ENCODE data around the gene ZNF892.
"Not testable (repeated sequence)": the region's sequence is repeated elsewhere in the genome, so short reads cannot be mapped to it uniquely, and the experiment has no call there.

ZNF892 gene

DNA sequence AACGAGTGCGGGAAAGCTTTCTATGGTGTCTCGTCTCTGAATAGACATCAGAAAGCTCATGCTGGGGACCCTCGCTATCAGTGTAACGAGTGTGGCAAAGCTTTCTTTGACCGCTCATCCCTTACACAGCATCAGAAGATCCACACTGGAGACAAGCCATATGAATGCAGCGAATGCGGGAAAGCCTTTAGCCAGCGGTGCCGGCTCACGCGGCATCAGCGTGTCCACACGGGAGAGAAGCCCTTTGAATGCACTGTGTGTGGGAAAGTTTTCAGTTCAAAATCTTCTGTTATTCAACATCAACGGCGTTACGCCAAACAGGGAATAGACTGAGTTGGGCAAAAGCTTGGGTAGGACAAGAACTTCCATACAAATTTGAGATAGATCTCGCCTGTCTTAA lies 25.5 kb upstream of the ZNF892 start:
- Histone ChIP-seq H3K4me3 (ENCODE audit: low read depth, low read length) (no peak overlapping the region), H3K27ac (no peak overlapping the region), H3K27me3 (replicated peaks) (no peaks in the 10 kb centered on the region), H3K36me3 (replicated peaks) (peaks cover 30% of the 10 kb centered on the region)
- in situ Hi-C loops (cut with HindIII; ENCODE audit: low pct_ligation_motif_present, low sequenced_read_pairs) = no loop called here
- no peak for DNase-seq
- TF ChIP-seq, protein P1, sequence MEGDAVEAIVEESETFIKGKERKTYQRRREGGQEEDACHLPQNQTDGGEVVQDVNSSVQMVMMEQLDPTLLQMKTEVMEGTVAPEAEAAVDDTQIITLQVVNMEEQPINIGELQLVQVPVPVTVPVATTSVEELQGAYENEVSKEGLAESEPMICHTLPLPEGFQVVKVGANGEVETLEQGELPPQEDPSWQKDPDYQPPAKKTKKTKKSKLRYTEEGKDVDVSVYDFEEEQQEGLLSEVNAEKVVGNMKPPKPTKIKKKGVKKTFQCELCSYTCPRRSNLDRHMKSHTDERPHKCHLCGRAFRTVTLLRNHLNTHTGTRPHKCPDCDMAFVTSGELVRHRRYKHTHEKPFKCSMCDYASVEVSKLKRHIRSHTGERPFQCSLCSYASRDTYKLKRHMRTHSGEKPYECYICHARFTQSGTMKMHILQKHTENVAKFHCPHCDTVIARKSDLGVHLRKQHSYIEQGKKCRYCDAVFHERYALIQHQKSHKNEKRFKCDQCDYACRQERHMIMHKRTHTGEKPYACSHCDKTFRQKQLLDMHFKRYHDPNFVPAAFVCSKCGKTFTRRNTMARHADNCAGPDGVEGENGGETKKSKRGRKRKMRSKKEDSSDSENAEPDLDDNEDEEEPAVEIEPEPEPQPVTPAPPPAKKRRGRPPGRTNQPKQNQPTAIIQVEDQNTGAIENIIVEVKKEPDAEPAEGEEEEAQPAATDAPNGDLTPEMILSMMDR (IDR thresholded peaks at IDR 0.05; ENCODE audit: low read depth, low read length, missing control alignments) = no peak

DNA sequence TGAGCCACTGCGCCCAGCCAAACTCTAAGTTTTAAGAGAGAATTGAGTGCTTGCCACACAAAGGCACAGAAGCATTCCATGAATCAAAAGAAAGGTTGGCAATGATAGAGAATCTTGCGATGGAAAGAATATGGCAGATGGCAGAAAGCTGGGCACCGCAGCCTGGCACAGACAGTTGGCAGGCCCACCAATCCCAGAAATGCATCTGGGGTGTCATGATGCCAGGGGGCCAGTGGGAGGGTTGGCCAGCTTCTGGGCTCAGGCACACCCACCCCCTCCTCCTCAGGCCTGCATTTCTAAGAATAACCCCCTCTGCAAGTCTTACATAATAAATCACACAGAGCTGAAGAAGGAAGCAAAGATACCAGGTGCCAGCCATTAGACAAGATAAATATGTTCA lies 22.1 kb upstream of the ZNF892 start:
- Histone ChIP-seq H3K27ac (no peak overlapping the region), H3K36me3 (replicated peaks) (peaks cover 19% of the 10 kb centered on the region), H3K4me3 (ENCODE audit: low read depth, low read length) (no peak overlapping the region), H3K27me3 (replicated peaks) (no peaks in the 10 kb centered on the region)
- in situ Hi-C loops (cut with HindIII; ENCODE audit: low pct_ligation_motif_present, low sequenced_read_pairs) = no loop called here
- TF ChIP-seq, protein P1 (IDR thresholded peaks at IDR 0.05; ENCODE audit: low read depth, low read length, missing control alignments) = no peak
- no peak for DNase-seq

DNA sequence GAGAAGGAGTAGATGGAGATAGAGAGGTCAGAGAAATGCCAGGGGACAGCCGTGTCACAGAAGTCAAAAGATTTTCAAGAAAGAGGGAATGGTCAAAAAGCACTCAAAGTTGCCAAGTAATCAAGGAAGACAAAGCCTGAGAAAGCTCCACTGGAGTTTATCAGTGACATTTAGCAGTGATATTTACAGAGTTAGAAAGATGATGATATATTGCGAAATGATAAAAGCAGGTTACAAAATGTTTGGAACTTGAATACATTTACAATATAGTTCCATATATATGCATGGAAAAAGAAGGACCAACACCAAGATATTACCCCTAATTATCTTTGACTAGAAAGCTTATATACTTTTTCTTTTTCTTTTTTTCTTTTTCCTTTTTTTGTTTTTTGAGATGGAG lies 21.3 kb upstream of the ZNF892 start:
- Histone ChIP-seq H3K36me3 (replicated peaks) (peaks cover 14% of the 10 kb centered on the region), H3K27me3 (replicated peaks) (no peaks in the 10 kb centered on the region), H3K4me3 (ENCODE audit: low read depth, low read length) (no peak overlapping the region), H3K27ac (no peak overlapping the region)
- DNase-seq = no peak
- in situ Hi-C loops (cut with HindIII; ENCODE audit: low pct_ligation_motif_present, low sequenced_read_pairs) = no loop called here
- TF ChIP-seq, protein P1 (IDR thresholded peaks at IDR 0.05; ENCODE audit: low read depth, low read length, missing control alignments) = no peak

DNA sequence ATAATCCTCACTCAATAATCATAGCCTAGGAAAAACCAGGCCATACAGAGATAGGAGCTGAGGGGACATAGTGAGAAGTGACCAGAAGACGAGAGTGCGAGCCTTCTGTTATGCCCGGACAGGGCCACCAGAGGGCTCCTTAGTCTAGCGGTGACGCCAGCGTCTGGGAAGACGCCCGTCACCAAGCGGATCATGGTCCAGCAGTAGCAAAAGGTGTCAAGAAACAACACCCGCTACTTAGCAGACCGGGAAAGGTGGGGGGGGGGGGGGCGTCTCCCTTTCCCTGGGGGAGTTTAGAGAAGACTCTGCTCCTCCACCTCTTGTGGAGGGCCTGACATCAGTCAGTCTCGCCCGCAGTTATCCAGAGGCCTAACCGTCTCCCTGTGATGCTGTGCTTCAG lies 14.4 kb upstream of the ZNF892 start:
- TF ChIP-seq, protein P1 (IDR thresholded peaks at IDR 0.05; ENCODE audit: low read depth, low read length, missing control alignments) = peak; percentile 65
- H3K27me3 ChIP-seq (replicated peaks); H3K27ac ChIP-seq; in situ Hi-C loops (cut with HindIII; ENCODE audit: low pct_ligation_motif_present, low sequenced_read_pairs); H3K36me3 ChIP-seq (replicated peaks); H3K4me3 ChIP-seq (ENCODE audit: low read depth, low read length): not testable (repeated sequence)
- DNase-seq = peak; percentile 52

DNA sequence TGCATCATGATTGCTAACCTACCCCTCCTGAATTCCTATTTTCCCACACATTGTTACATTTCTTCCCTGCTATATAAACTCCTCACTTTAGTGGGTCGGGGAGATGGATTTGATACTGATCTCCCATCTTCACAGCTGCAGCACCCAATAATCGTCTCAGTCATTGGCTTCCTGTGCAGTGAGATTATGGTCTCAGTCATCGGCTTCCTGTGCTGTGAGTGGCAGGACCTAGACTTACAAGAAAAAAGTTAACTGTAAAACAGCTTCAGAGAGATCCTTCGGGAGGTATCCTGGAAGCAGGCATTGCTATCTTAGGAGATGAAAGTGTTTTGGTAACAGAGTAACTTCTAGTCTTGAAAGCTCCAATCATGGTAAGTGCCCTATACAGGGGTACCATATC lies 3.4 kb upstream of the ZNF892 start:
- TF ChIP-seq, protein P1 (IDR thresholded peaks at IDR 0.05; ENCODE audit: low read depth, low read length, missing control alignments) = no peak

GRCh38 chr2:95204396-95204795 lies 2.9 kb upstream of the ZNF892 start:
- no peak for DNase-seq
- Histone ChIP-seq H3K27me3 (replicated peaks) (no peaks in the 10 kb centered on the region), H3K4me3 (ENCODE audit: low read depth, low read length) (no peak overlapping the region), H3K27ac (no peak overlapping the region), H3K36me3 (replicated peaks) (no peaks in the 10 kb centered on the region)
- in situ Hi-C loops (cut with HindIII; ENCODE audit: low pct_ligation_motif_present, low sequenced_read_pairs) = no loop called here
- TF ChIP-seq, protein P1 (IDR thresholded peaks at IDR 0.05; ENCODE audit: low read depth, low read length, missing control alignments) = no peak

More for the DNA sequence above, 3.4 kb upstream of the ZNF892 start:
- no peak for DNase-seq
- Histone ChIP-seq H3K27me3 (replicated peaks) (no peaks in the 10 kb centered on the region), H3K36me3 (replicated peaks) (no peaks in the 10 kb centered on the region), H3K4me3 (ENCODE audit: low read depth, low read length) (no peak overlapping the region), H3K27ac (no peak overlapping the region)
- in situ Hi-C loops (cut with HindIII; ENCODE audit: low pct_ligation_motif_present, low sequenced_read_pairs) = no loop called here
